HG03457 (cell line): Measurements from ENCODE around the gene AMBP.

ENCODE experiments used
- ATAC-seq: cut with Tn5 transposase; IDR thresholded peaks from one replicate; pipeline ENCODE4 v1.9.1; 2021; ENCODE audit warnings: moderate number of reproducible peaks; ENCODE audit not compliant: unreplicated experiment

Gene AMBP

GRCh38 chr9:114076237-114077161 is 1.6 kb downstream of the AMBP start:
- ATAC-seq = no peak

- ATAC-seq = no peak
Observed at GRCh38 chr9:114075602-114076001, 2.5 kb downstream of the AMBP start.

- ATAC-seq = no peak
Observed at GRCh38 chr9:114072184-114073140, 5.6 kb downstream of the AMBP start.

GRCh38 chr9:114071197-114071795 is 6.8 kb downstream of the AMBP start:
- ATAC-seq = no peak

- no peak for ATAC-seq
Observed at GRCh38 chr9:114070188-114071103, 7.7 kb downstream of the AMBP start.

- ATAC-seq = no peak
Observed at GRCh38 chr9:114069476-114070187, 8.5 kb downstream of the AMBP start.

- no peak for ATAC-seq
Observed at GRCh38 chr9:114065304-114065703, 12.8 kb downstream of the AMBP start.

GRCh38 chr9:114061830-114062474 is 16.1 kb downstream of the AMBP start:
- no peak for ATAC-seq

- no peak for ATAC-seq
Observed at GRCh38 chr9:114061292-114061691, 16.8 kb downstream of the AMBP start.

GRCh38 chr9:114060711-114061110 is 17.4 kb downstream of the AMBP start:
- ATAC-seq = no peak

GRCh38 chr9:114060070-114060469 is 18.0 kb downstream of the AMBP start:
- no peak for ATAC-seq

GRCh38 chr9:114059047-114059803 is 18.9 kb downstream of the AMBP start:
- no peak for ATAC-seq

GRCh38 chr9:114058688-114059046 is 19.4 kb downstream of the AMBP start:
- ATAC-seq = no peak

GRCh38 chr9:114057161-114057885 is 20.8 kb downstream of the AMBP start:
- no peak for ATAC-seq

GRCh38 chr9:114056527-114056926 is 21.6 kb downstream of the AMBP start:
- ATAC-seq = no peak

- no peak for ATAC-seq
Observed at GRCh38 chr9:114055894-114056293, 22.2 kb downstream of the AMBP start.

- no peak for ATAC-seq
Observed at GRCh38 chr9:114055061-114055460, 23.0 kb downstream of the AMBP start.
